Measurements from ENCODE around the gene ENO4.
A peak's percentile ranks its signal among the peaks of the same experiment; 100 is the strongest.

The ENO4 gene

GRCh38 chr10:116868198-116868676 lies 18.9 kb downstream of the ENO4 start:
- DNase-seq (ENCODE audit: low read depth, low spot score): no peak

- DNase-seq (ENCODE audit: low read depth, low spot score): no peak
These were observed 19.4 kb downstream of the ENO4 start for GRCh38 chr10:116868722-116869121.

GRCh38 chr10:116870949-116871348 lies 21.6 kb downstream of the ENO4 start:
- no peak for DNase-seq (ENCODE audit: low read depth, low spot score)

GRCh38 chr10:116873134-116873533 lies 23.8 kb downstream of the ENO4 start:
- no peak for DNase-seq (ENCODE audit: low read depth, low spot score)

GRCh38 chr10:116875897-116876296 lies 26.6 kb downstream of the ENO4 start:
- no peak for DNase-seq (ENCODE audit: low read depth, low spot score)

- DNase-seq (ENCODE audit: low read depth, low spot score): no peak
These were observed 28.1 kb downstream of the ENO4 start for GRCh38 chr10:116877391-116877790.

- no peak for DNase-seq (ENCODE audit: low read depth, low spot score)
These were observed 28.8 kb downstream of the ENO4 start for GRCh38 chr10:116878123-116878522.

GRCh38 chr10:116879817-116880216 lies 30.5 kb downstream of the ENO4 start:
- no peak for DNase-seq (ENCODE audit: low read depth, low spot score)

GRCh38 chr10:116880716-116881482 lies 31.6 kb downstream of the ENO4 start:
- DNase-seq (ENCODE audit: low read depth, low spot score): peak; percentile 45

- no peak for DNase-seq (ENCODE audit: low read depth, low spot score)
These were observed 33.3 kb downstream of the ENO4 start for GRCh38 chr10:116882639-116883038.

GRCh38 chr10:116886772-116887171 lies 37.5 kb downstream of the ENO4 start:
- DNase-seq (ENCODE audit: low read depth, low spot score): no peak

- DNase-seq (ENCODE audit: low read depth, low spot score): peak; percentile 88
These were observed 39.2 kb downstream of the ENO4 start for GRCh38 chr10:116888380-116889055.

- no peak for DNase-seq (ENCODE audit: low read depth, low spot score)
These were observed 39.8 kb downstream of the ENO4 start for GRCh38 chr10:116889066-116889465.

- peak; percentile 78 for DNase-seq (ENCODE audit: low read depth, low spot score)
These were observed 41.9 kb downstream of the ENO4 start for GRCh38 chr10:116891208-116891607.

- DNase-seq (ENCODE audit: low read depth, low spot score): no peak
These were observed 43.8 kb downstream of the ENO4 start for GRCh38 chr10:116892907-116893685.

- DNase-seq (ENCODE audit: low read depth, low spot score): no peak
These were observed 44.4 kb downstream of the ENO4 start for GRCh38 chr10:116893686-116894037.

GRCh38 chr10:116899626-116900025 lies 50.3 kb downstream of the ENO4 start:
- DNase-seq (ENCODE audit: low read depth, low spot score): no peak

- DNase-seq (ENCODE audit: low read depth, low spot score): no peak
These were observed 56.5 kb downstream of the ENO4 start for GRCh38 chr10:116905845-116906210.

- no peak for DNase-seq (ENCODE audit: low read depth, low spot score)
These were observed 58.1 kb downstream of the ENO4 start for GRCh38 chr10:116907245-116907987.

GRCh38 chr10:116909307-116909706 lies 60.0 kb downstream of the ENO4 start:
- DNase-seq (ENCODE audit: low read depth, low spot score): no peak

- no peak for DNase-seq (ENCODE audit: low read depth, low spot score)
These were observed 61.6 kb downstream of the ENO4 start for GRCh38 chr10:116910910-116911309.

GRCh38 chr10:116912162-116912561 lies 62.9 kb downstream of the ENO4 start:
- no peak for DNase-seq (ENCODE audit: low read depth, low spot score)
